Measurements from ENCODE around the gene GTPBP1. TPM values are rescaled to one million over a fixed set of nuclear protein-coding genes. Genes with fewer than 3 reads are reported as not detected.

Gene GTPBP1
- total RNA-seq, 2 donors from 2014 or later, result 42.9 to 73.5 TPM

GRCh38 chr22:38706101-38706900, 557 bp downstream of the GTPBP1 start:
- no peak for DNase-seq (ENCODE audit: low spot score)
- no peak for TF ChIP-seq CTCF (IDR thresholded peaks at IDR 0.05)
- H3K27me3 ChIP-seq (replicated peaks; ENCODE audit: insufficient read depth), result no peaks in the 10 kb centered on the region
- ATAC-seq (ENCODE audit: insufficient number of reproducible peaks, low FRiP score, low read depth), result no peak
- no peaks in the 10 kb centered on the region for H3K9me3 ChIP-seq
- H3K27ac ChIP-seq, result peak overlapping the region; percentile 93 to 94
- H3K4me3 ChIP-seq, result peak overlapping the region; percentile 86
- H3K36me3 ChIP-seq, result no peaks in the 10 kb centered on the region
- peaks cover 17 to 43% of the 10 kb centered on the region in 2 donors for H3K4me1 ChIP-seq (ENCODE audit: control insufficient read depth in 1 of 2, low read depth in 2 of 2)

DNA sequence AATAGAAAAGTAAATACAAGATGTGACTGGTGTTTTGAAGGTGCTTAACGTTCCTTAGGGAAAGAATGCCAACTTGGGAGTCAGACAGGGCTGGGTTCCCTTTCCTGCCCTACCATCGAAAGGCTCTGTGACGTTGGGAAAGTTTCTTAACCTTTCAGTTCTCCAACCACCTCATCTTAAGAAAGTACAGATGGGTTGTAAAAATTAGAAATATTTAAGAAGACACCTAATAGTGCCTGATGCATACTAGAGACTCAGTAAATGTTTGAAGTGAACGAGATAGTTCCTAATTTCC, 1.1 kb downstream of the GTPBP1 start:
- H3K27me3 ChIP-seq (replicated peaks; ENCODE audit: insufficient read depth), result no peaks in the 10 kb centered on the region
- H3K4me3 ChIP-seq, result peak overlapping the region; percentile 86
- peak overlapping the region; percentile 93 to 94 for H3K27ac ChIP-seq
- H3K4me1 ChIP-seq (ENCODE audit: control insufficient read depth in 1 of 2, low read depth in 2 of 2), result peaks cover 17 to 37% of the 10 kb centered on the region in 2 donors
- no peaks in the 10 kb centered on the region for H3K36me3 ChIP-seq
- TF ChIP-seq CTCF (IDR thresholded peaks at IDR 0.05), result no peak
- H3K9me3 ChIP-seq, result no peaks in the 10 kb centered on the region
- no peak for ATAC-seq (ENCODE audit: insufficient number of reproducible peaks, low FRiP score, low read depth)
- no peak for DNase-seq (ENCODE audit: low spot score)

GRCh38 chr22:38707346-38707745, 1.6 kb downstream of the GTPBP1 start:
- H3K27ac ChIP-seq, result peak overlapping the region in 1 of 2 donors; percentile 93
- DNase-seq (ENCODE audit: low spot score), result no peak
- ATAC-seq (ENCODE audit: insufficient number of reproducible peaks, low FRiP score, low read depth), result no peak

GRCh38 chr22:38707984-38708383, 2.2 kb downstream of the GTPBP1 start:
- H3K27ac ChIP-seq, result no peak overlapping the region
- no peaks in the 10 kb centered on the region for H3K9me3 ChIP-seq
- TF ChIP-seq CTCF (IDR thresholded peaks at IDR 0.05), result no peak
- peaks cover 17 to 40% of the 10 kb centered on the region in 2 donors for H3K4me1 ChIP-seq (ENCODE audit: control insufficient read depth in 1 of 2, low read depth in 2 of 2)
- H3K36me3 ChIP-seq, result peaks cover 4% of the 10 kb centered on the region
- H3K4me3 ChIP-seq, result no peak overlapping the region
- H3K27me3 ChIP-seq (replicated peaks; ENCODE audit: insufficient read depth), result no peaks in the 10 kb centered on the region
- no peak for DNase-seq (ENCODE audit: low spot score)
- no peak for ATAC-seq (ENCODE audit: insufficient number of reproducible peaks, low FRiP score, low read depth)

More at GRCh38 chr22:38707346-38707745, 1.6 kb downstream of the GTPBP1 start:
- Histone ChIP-seq H3K4me3 (peak overlapping the region; percentile 86), H3K27me3 (replicated peaks; ENCODE audit: insufficient read depth) (no peaks in the 10 kb centered on the region), H3K9me3 (no peaks in the 10 kb centered on the region), H3K36me3 (no peaks in the 10 kb centered on the region), H3K4me1 (ENCODE audit: control insufficient read depth in 1 of 2, low read depth in 2 of 2) (peaks cover 17 to 37% of the 10 kb centered on the region in 2 donors)
- TF ChIP-seq CTCF (IDR thresholded peaks at IDR 0.05), result no peak

DNA sequence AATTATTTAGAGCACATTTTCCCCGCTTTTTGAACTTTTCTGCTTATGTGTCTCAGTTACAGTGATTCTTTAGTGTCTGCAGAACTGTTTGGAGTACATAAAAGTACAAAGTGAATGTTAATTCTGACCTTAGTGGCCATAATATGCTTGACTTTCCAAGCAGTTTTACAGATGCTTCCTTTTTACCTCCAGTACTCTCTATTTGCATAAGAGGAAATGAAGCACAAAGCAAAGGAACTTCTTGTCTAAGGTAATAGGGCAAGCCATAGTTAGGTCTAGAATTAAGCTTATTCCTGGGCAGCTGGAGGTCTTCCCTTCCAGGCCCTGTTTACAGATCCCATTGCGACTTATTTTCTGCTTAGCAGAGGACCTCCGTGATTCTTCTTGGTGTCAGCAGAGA, 3.6 kb downstream of the GTPBP1 start:
- DNase-seq (ENCODE audit: low spot score) (no peak), ATAC-seq (ENCODE audit: insufficient number of reproducible peaks, low FRiP score, low read depth) (no peak)
- H3K27ac ChIP-seq, result no peak overlapping the region
- no peaks in the 10 kb centered on the region for H3K9me3 ChIP-seq
- TF ChIP-seq CTCF (IDR thresholded peaks at IDR 0.05), result no peak
- peaks cover 17 to 45% of the 10 kb centered on the region in 2 donors for H3K4me1 ChIP-seq (ENCODE audit: control insufficient read depth in 1 of 2, low read depth in 2 of 2)
- H3K27me3 ChIP-seq (replicated peaks; ENCODE audit: insufficient read depth), result no peaks in the 10 kb centered on the region
- peaks cover 4% of the 10 kb centered on the region for H3K36me3 ChIP-seq
- H3K4me3 ChIP-seq, result no peak overlapping the region

All from thoracic aorta (tissue), 2 donors.